Measurements from ENCODE around the gene TMEM44. TPM values are rescaled to one million over a fixed set of nuclear protein-coding genes. Genes with fewer than 3 reads are reported as not detected.

Gene TMEM44
- total RNA-seq, 3 donors from 2014 or later: 30.9 to 59.3 (median 34.1) TPM

- TF ChIP-seq CTCF (IDR thresholded peaks at IDR 0.05): no peak
- Histone ChIP-seq H3K36me3 (ENCODE audit: low read depth) (no peaks in the 10 kb centered on the region), H3K9me3 (no peaks in the 10 kb centered on the region), H3K4me1 (ENCODE audit: low read depth) (no peaks in the 10 kb centered on the region), H3K4me3 (no peak overlapping the region)
- ATAC-seq (no peak), DNase-seq (no peak)
- intact Hi-C loops (cut with DNase I, micrococcal nuclease): loop anchor here in 1 of 2 donors (5.0 kb wide), 1 partner anchor 103 kb away; no protein-coding TSS in a partner anchor
These were observed 58.4 kb downstream of the TMEM44 start for GRCh38 chr3:194574639-194575483.

GRCh38 chr3:194573680-194574437 is 59.4 kb downstream of the TMEM44 start:
- peak; percentile 29 for TF ChIP-seq CTCF (IDR thresholded peaks at IDR 0.05)
- H3K4me3 ChIP-seq: no peak overlapping the region
- H3K9me3 ChIP-seq: no peaks in the 10 kb centered on the region
- H3K4me1 ChIP-seq (ENCODE audit: low read depth): no peaks in the 10 kb centered on the region
- no peaks in the 10 kb centered on the region for H3K36me3 ChIP-seq (ENCODE audit: low read depth)
- DNase-seq: peak in 2 of 3 donors; percentile 57
- peak; percentile 79 for ATAC-seq
- intact Hi-C loops (cut with DNase I, micrococcal nuclease): loop anchor here in 1 of 2 donors (5.0 kb wide), 1 partner anchor 102 kb away; no protein-coding TSS in a partner anchor

- ATAC-seq (no peak), DNase-seq (no peak)
- Histone ChIP-seq H3K9me3 (no peaks in the 10 kb centered on the region), H3K4me1 (ENCODE audit: low read depth) (no peaks in the 10 kb centered on the region), H3K36me3 (ENCODE audit: low read depth) (no peaks in the 10 kb centered on the region), H3K4me3 (no peak overlapping the region)
- intact Hi-C loops (cut with DNase I, micrococcal nuclease): loop anchor here in 1 of 2 donors (5.0 kb wide), 1 partner anchor 101 kb away; no protein-coding TSS in a partner anchor
- no peak for TF ChIP-seq CTCF (IDR thresholded peaks at IDR 0.05)
These were observed 60.2 kb downstream of the TMEM44 start for GRCh38 chr3:194572944-194573491.

- Histone ChIP-seq H3K4me1 (ENCODE audit: low read depth) (no peaks in the 10 kb centered on the region), H3K9me3 (no peaks in the 10 kb centered on the region), H3K4me3 (no peak overlapping the region), H3K36me3 (ENCODE audit: low read depth) (no peaks in the 10 kb centered on the region)
- ATAC-seq: peak; percentile 11
- no peak for TF ChIP-seq CTCF (IDR thresholded peaks at IDR 0.05)
- peak in 1 of 3 donors; percentile 66 for DNase-seq
- intact Hi-C loops (cut with DNase I, micrococcal nuclease): loop anchor here in 1 of 2 donors (5.0 kb wide), 1 partner anchor 100 kb away; no protein-coding TSS in a partner anchor
These were observed 61.0 kb downstream of the TMEM44 start for GRCh38 chr3:194572143-194572789.
